Endothelial cell of umbilical vein (primary cell): ENCODE measurements around the gene NLRP9.
A peak's percentile ranks its signal among the peaks of the same experiment; 100 is the strongest.

Experiments
- CTCF ChIP-seq, 2 donors: IDR thresholded peaks; 1 replicate in 1 of 2; 2 replicates in 1 of 2; pipeline ENCODE4 v1.5.1; 2011; ENCODE audit warnings: low read length in 2 of 2, mild to moderate bottlenecking in 2 of 2, moderate library complexity in 2 of 2, control low read depth in 1 of 2, inconsistent platforms in 1 of 2, low read depth in 1 of 2; ENCODE audit not compliant: insufficient read depth in 1 of 2; ENCODE audit errors: extremely low read depth in 1 of 2
- EZH2 ChIP-seq: IDR thresholded peaks from 2 replicates; pipeline ENCODE4 v1.6.1; 2012; ENCODE audit warnings: borderline replicate concordance, low read depth, mild to moderate bottlenecking, moderate library complexity, low read length, inconsistent platforms; ENCODE audit not compliant: severe bottlenecking
- FOS ChIP-seq: IDR thresholded peaks from 2 replicates; pipeline ENCODE4 v1.6.1; 2011; ENCODE audit warnings: mild to moderate bottlenecking, low read length, moderate library complexity, borderline replicate concordance; ENCODE audit not compliant: insufficient read depth
- POLR2A ChIP-seq: IDR thresholded peaks from 2 replicates; pipeline ENCODE4 v1.6.1; 2012; ENCODE audit warnings: low read depth, mild to moderate bottlenecking, control low read depth, low read length
- POLR2AphosphoS5 ChIP-seq: IDR thresholded peaks from 2 replicates; pipeline ENCODE4 v1.6.1; 2012; ENCODE audit warnings: low read depth, mild to moderate bottlenecking, control low read depth, low read length, moderate library complexity; ENCODE audit not compliant: insufficient read depth

- no peak for TF ChIP-seq POLR2AphosphoS5
- TF ChIP-seq EZH2 = no peak
- TF ChIP-seq CTCF (IDR thresholded peaks at IDR 0.05; ENCODE audit: extremely low read depth in 1 of 2, insufficient read depth in 1 of 2, low read depth in 1 of 2, low read length in 2 of 2) = no peak
- TF ChIP-seq POLR2A = no peak
- peak; percentile 56 for TF ChIP-seq FOS
Observed at GRCh38 chr19:55679343-55680257, 58.6 kb downstream of the NLRP9 start.
